GM19452 (cell line): ENCODE results near the gene SCD.
"Not testable (repeated sequence)": the region's sequence is repeated elsewhere in the genome, so short reads cannot be mapped to it uniquely, and the experiment has no call there.

Source experiments
- ATAC-seq: cut with Tn5 transposase; IDR thresholded peaks from one replicate; pipeline ENCODE4 v1.9.1; 2021; ENCODE audit not compliant: unreplicated experiment

The SCD gene

DNA sequence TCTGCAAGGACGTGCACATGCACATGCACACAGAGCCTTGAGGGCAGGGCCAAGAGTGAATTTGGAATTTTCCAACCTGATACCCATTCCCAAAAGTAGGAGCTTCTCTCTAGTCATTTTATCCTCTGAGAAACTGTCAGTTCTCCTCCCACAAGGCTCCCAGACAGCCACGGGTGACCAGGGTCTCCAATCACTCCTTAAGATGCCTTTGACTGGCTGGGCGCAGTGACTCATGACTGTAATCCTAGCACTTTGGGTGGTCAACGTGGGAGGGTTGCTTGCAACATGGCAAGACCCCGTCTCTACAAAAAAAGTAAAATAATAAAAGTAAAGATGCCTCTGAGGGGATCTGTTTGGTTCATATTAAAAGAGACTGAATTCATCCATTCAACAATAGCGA, 13.2 kb downstream of the SCD start:
- no peak for ATAC-seq

DNA sequence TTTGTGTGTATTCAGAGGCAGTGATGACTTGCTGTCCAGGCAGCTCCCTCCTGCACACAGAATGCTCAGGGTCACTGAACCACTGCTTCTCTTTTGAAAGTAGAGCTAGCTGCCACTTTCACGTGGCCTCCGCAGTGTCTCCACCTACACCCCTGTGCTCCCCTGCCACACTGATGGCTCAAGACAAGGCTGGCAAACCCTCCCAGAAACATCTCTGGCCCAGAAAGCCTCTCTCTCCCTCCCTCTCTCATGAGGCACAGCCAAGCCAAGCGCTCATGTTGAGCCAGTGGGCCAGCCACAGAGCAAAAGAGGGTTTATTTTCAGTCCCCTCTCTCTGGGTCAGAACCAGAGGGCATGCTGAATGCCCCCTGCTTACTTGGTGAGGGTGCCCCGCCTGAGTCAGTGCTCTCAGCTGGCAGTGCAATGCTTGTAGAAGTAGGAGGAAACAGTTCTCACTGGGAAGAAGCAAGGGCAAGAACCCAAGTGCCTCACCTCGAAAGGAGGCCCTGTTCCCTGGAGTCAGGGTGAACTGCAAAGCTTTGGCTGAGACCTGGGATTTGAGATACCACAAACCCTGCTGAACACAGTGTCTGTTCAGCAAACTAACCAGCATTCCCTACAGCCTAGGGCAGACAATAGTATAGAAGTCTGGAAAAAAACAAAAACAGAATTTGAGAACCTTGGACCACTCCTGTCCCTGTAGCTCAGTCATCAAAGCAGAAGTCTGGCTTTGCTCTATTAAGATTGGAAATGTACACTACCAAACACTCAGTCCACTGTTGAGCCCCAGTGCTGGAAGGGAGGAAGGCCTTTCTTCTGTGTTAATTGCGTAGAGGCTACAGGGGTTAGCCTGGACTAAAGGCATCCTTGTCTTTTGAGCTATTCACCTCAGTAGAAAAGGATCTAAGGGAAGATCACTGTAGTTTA, 15.8 kb downstream of the SCD start:
- no peak for ATAC-seq

GRCh38 chr10:100364175-100364574, 17.1 kb downstream of the SCD start:
- ATAC-seq = no peak

GRCh38 chr10:100364735-100365391, 17.8 kb downstream of the SCD start:
- no peak for ATAC-seq

DNA sequence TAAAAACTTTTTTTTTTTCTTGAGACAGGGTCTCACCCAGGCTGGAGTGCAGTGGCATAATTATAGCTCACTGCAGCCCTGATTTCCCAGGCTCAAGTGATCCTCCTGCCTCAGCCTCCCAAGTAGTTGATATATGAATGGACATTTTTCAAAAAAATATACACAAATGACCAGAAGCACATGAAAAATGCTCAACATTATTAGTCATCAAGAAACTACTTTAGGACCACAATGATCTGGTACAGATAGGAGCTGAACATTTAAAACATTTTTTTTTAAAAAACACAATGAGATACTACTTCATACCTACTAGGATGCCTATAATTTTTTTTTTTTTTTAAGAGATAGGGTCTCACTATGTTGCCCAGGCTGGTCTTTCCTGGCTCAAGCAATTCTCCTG, 21.7 kb downstream of the SCD start:
- no peak for ATAC-seq

DNA sequence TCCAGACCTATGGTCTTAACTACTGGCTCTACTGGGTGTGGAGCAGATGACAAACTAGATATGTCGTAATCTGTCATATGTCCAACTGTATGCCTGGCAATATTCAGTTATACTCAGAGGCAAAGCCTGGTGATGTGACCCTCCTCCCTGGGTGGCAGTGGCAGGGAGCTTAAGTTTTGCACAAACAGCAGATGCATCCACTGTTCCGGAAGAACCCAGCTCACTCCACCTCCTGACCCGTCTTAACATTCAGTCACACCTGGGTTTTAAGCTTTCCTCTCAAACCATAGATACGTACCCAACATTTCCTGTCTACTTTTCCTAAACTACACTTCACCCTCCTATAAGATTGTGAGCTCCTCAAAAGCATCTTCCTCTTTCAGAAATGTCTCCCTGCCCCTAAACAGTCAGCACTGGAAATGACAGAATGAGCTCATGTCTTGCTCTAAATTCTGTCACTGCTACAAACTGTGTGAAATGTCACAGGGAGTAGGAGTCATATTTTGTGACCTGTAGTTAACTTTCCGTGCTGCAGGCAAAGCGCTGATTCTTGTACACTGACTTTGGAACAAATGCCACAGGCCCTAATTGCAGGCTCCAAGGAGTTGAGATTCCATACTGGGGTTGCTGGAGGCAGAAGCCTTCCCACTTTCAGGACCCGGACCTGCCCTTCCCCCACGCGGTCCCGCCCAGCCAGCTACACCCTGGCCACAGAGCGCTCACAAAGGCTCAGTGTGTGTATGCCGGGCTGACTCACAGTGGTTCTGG, 23.9 kb downstream of the SCD start:
- no peak for ATAC-seq

DNA sequence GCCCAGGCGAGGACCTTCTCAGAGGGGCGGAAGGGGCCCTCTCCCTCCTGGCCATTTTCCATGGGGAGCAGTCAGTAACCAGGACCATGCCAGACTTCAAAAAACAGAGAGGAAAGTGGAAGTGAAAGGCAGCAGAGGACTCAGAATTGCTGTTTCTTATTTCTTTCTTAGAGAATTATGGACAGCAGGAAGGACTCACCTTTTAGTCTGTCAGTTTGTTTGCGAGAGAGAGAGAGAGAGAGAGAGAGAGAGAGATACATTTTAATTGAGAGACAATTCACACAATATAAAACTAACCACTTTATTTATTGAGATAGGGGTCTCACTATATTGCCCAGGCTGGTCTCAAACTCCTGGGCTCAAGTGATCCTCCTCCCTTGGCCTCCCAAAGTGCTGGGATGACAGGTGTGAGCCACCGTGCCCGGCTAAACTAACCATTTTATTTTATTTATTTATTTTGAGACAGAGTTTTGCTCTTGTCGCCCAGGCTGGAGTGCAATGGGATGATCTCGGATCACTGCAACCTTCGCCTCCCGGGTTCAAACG, 24.5 kb downstream of the SCD start:
- ATAC-seq = no peak

- ATAC-seq = peak; percentile 13
Observed at GRCh38 chr10:100372415-100373297, 25.6 kb downstream of the SCD start.

DNA sequence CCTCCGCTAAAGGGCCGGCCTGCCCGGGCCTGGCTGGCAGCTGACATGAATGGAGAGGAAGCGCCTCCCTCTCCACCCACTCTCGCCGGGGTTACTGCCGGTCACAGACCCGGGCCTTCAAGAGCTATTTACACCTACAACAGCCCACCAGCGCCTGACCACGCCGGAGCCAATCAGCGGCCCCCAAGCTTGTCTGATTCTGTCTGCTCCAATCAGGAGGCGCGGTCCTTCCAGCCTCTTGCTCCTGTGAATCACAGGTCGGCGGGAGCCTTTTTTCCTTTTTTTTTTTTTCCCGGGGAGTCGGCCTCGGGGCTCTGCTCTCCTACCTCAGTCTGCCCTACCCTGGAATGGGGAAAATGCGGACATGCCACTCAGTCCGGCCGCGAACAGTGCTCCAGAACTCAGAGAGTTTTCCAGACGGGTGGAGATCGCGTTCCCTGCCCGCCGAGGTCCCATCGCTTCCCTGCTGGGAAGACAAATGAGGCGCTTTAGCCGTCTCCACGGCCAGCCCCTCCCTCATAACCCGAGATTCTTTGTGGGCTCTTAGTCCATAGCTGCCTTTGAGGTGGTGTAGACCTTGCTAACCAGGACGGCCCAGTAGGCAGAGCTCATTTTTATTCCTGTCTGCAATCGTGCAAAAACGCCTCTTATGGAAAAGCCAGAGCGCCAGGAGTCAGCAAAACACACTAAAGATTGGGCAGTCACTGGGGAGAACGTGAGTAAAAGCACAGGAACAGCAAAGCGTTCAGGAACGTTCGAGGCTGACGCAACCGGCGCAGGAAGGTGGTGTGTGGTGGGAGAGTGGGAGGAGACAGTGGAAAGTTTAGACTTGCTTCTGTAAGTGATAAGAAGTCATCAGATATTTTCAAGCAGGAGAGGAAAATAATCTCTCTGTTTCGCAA, 26.5 kb downstream of the SCD start:
- ATAC-seq = peak; percentile 90

- no peak for ATAC-seq
Observed at GRCh38 chr10:100374200-100374655, 27.2 kb downstream of the SCD start.

- not testable (repeated sequence) for ATAC-seq
Observed at GRCh38 chr10:100374677-100375353, 27.8 kb downstream of the SCD start.

- not testable (repeated sequence) for ATAC-seq
Observed at GRCh38 chr10:100376656-100377055, 29.6 kb downstream of the SCD start.

DNA sequence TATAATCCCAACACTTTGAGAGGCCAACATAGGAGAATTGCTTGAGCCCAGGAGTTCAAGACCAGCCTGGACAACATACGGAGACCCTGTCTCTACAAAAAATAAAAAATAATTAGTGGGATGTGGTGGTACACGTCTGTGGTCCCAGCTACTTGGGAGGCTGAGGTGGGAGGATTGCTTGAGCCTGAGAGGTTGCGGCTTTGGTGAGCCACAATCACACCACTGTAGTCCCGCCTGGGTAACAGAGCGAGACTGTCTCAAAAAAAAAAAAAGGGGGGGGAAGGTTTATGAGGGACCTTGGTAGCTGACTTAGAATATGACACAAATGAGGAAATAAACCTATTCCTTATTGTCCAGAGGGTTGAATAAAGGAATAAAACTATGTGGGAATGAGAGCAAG, 30.8 kb downstream of the SCD start:
- peak; percentile 40 for ATAC-seq

- no peak for ATAC-seq
Observed at GRCh38 chr10:100380400-100380799, 33.4 kb downstream of the SCD start.

GRCh38 chr10:100382553-100382952, 35.5 kb downstream of the SCD start:
- ATAC-seq = no peak

- no peak for ATAC-seq
Observed at GRCh38 chr10:100383251-100383650, 36.2 kb downstream of the SCD start.

DNA sequence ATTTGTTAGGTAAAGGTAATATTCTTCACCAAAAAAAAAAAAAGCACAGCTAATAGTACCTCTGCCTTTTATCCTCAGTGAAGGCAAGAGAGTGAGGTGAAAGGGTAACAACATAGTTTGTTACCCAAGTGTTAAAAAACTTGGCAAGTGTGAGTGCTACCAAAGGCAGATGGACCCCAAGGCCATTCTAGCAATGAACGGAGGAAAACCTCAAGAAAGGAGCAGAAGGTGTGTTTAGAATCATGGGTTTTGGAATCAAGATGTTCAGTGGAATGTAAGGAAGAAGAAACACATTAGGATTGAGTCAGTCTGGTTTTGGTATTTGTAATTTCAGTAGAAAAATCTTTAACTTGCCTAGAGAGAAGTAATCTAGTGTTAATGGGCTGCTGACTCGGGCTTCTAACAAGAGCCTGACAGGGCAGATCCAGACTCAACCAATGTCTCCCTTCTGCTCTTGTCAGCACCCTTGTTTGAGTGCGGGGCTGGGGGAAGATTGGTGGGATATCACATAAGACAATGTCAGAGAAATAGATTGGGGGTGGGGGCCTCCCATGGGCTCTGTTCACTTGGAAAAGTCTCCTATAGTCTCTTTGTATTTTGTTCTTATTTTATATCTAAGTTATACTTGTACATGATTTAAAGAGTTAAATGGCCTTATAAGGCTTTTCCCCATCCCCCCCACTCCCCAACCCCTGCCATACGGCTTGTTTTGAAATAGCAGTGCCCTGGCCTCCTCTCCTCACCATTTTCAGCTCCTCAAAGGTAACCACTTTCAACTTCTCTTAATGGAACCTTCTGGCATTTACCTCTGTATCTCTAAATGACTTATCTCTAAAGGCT, 44.4 kb downstream of the SCD start:
- ATAC-seq = no peak

GRCh38 chr10:100392686-100393003, 45.6 kb downstream of the SCD start:
- ATAC-seq = no peak
